Measurements from ENCODE around the gene BPGM. TPM values are rescaled to one million over a fixed set of nuclear protein-coding genes. Genes with fewer than 3 reads are reported as not detected.

The BPGM gene
- 10 to 100 TPM in 1 of 2 donors, 1 to 10 TPM in 1; 9.5 to 27.1 TPM for polyA plus RNA-seq

GRCh38 chr7:134646425-134647305 lies at the start of gene BPGM:
Gene BPGM (plus strand): TSS chr7:134646853. CDS start chr7:134661508, 14,655 bp downstream.
- Histone ChIP-seq H3K27ac (ENCODE audit: low read depth in 2 of 2, low read length in 1 of 2) (peak within 1 kb of the TSS; percentile 87 to 88), H3K9me3 (ENCODE audit: control insufficient read depth in 2 of 2, insufficient read depth in 1 of 2, low read depth in 1 of 2, low read length in 1 of 2) (no peaks in the 10 kb centered on the region), H3K36me3 (ENCODE audit: control insufficient read depth in 2 of 2, insufficient read depth in 2 of 2, low read length in 1 of 2) (no peaks in the 10 kb centered on the region), H3K4me3 (ENCODE audit: low read depth in 1 of 2, low read length in 2 of 2) (peak within 1 kb of the TSS; percentile 70 to 71), H3K4me1 (ENCODE audit: control insufficient read depth in 2 of 2, insufficient read depth in 2 of 2, low read length in 1 of 2) (no peaks in the 10 kb centered on the region), H3K27me3 (ENCODE audit: control insufficient read depth in 1 of 2, insufficient read depth in 2 of 2, low read length in 2 of 2) (no peaks in the 10 kb centered on the region)
- 0% methylated on average over 36 of the region's 36 CpGs for WGBS, 2 donors

- no peaks in the 10 kb centered on the region for H3K36me3 ChIP-seq (ENCODE audit: control insufficient read depth in 2 of 2, insufficient read depth in 2 of 2, low read length in 1 of 2)
- no peaks in the 10 kb centered on the region for H3K27me3 ChIP-seq (ENCODE audit: control insufficient read depth in 1 of 2, insufficient read depth in 2 of 2, low read length in 2 of 2)
- H3K4me1 ChIP-seq (ENCODE audit: control insufficient read depth in 2 of 2, insufficient read depth in 2 of 2, low read length in 1 of 2) = peaks cover 0 to 2% of the 10 kb centered on the region in 2 donors
- peaks cover 0 to 3% of the 10 kb centered on the region in 2 donors for H3K9me3 ChIP-seq (ENCODE audit: control insufficient read depth in 2 of 2, insufficient read depth in 1 of 2, low read depth in 1 of 2, low read length in 1 of 2)
- H3K27ac ChIP-seq (ENCODE audit: low read depth in 2 of 2, low read length in 1 of 2) = no peak overlapping the region
- 72 to 80% methylated on average over 6 of the region's 6 CpGs for WGBS, 2 donors
- no peak overlapping the region for H3K4me3 ChIP-seq (ENCODE audit: low read depth in 1 of 2, low read length in 2 of 2)
Observed at GRCh38 chr7:134599371-134599770, 47.3 kb upstream of the BPGM start.

- H3K27me3 ChIP-seq (ENCODE audit: control insufficient read depth in 1 of 2, insufficient read depth in 2 of 2, low read length in 2 of 2) = no peaks in the 10 kb centered on the region
- 68 to 77% methylated on average over 4 of the region's 4 CpGs for WGBS, 2 donors
- peaks cover 0 to 2% of the 10 kb centered on the region in 2 donors for H3K4me1 ChIP-seq (ENCODE audit: control insufficient read depth in 2 of 2, insufficient read depth in 2 of 2, low read length in 1 of 2)
Observed at GRCh38 chr7:134601459-134601858, 45.2 kb upstream of the BPGM start.

GRCh38 chr7:134602881-134603451 lies 43.7 kb upstream of the BPGM start:
- H3K4me3 ChIP-seq (ENCODE audit: low read depth in 1 of 2, low read length in 2 of 2) = no peak overlapping the region
- 41 to 50% methylated on average over 11 of the region's 11 CpGs for WGBS, 2 donors
- no peaks in the 10 kb centered on the region for H3K36me3 ChIP-seq (ENCODE audit: control insufficient read depth in 2 of 2, insufficient read depth in 2 of 2, low read length in 1 of 2)
- peaks cover 0 to 3% of the 10 kb centered on the region in 2 donors for H3K9me3 ChIP-seq (ENCODE audit: control insufficient read depth in 2 of 2, insufficient read depth in 1 of 2, low read depth in 1 of 2, low read length in 1 of 2)
- H3K27me3 ChIP-seq (ENCODE audit: control insufficient read depth in 1 of 2, insufficient read depth in 2 of 2, low read length in 2 of 2) = no peaks in the 10 kb centered on the region
- H3K27ac ChIP-seq (ENCODE audit: low read depth in 2 of 2, low read length in 1 of 2) = peak overlapping the region in 1 of 2 donors; percentile 37
- peaks cover 0 to 2% of the 10 kb centered on the region in 2 donors for H3K4me1 ChIP-seq (ENCODE audit: control insufficient read depth in 2 of 2, insufficient read depth in 2 of 2, low read length in 1 of 2)

More at GRCh38 chr7:134601459-134601858, 45.2 kb upstream of the BPGM start:
- no peaks in the 10 kb centered on the region for H3K36me3 ChIP-seq (ENCODE audit: control insufficient read depth in 2 of 2, insufficient read depth in 2 of 2, low read length in 1 of 2)
- H3K9me3 ChIP-seq (ENCODE audit: control insufficient read depth in 2 of 2, insufficient read depth in 1 of 2, low read depth in 1 of 2, low read length in 1 of 2) = peaks cover 0 to 3% of the 10 kb centered on the region in 2 donors
- no peak overlapping the region for H3K4me3 ChIP-seq (ENCODE audit: low read depth in 1 of 2, low read length in 2 of 2)
- no peak overlapping the region for H3K27ac ChIP-seq (ENCODE audit: low read depth in 2 of 2, low read length in 1 of 2)

GRCh38 chr7:134605978-134606923 lies 40.4 kb upstream of the BPGM start:
- no peaks in the 10 kb centered on the region for H3K36me3 ChIP-seq (ENCODE audit: control insufficient read depth in 2 of 2, insufficient read depth in 2 of 2, low read length in 1 of 2)
- 30 to 34% methylated on average over 14 of the region's 14 CpGs for WGBS, 2 donors
- H3K27me3 ChIP-seq (ENCODE audit: control insufficient read depth in 1 of 2, insufficient read depth in 2 of 2, low read length in 2 of 2) = no peaks in the 10 kb centered on the region
- H3K4me3 ChIP-seq (ENCODE audit: low read depth in 1 of 2, low read length in 2 of 2) = no peak overlapping the region
- H3K27ac ChIP-seq (ENCODE audit: low read depth in 2 of 2, low read length in 1 of 2) = no peak overlapping the region
- peaks cover 0 to 2% of the 10 kb centered on the region in 2 donors for H3K4me1 ChIP-seq (ENCODE audit: control insufficient read depth in 2 of 2, insufficient read depth in 2 of 2, low read length in 1 of 2)
- no peaks in the 10 kb centered on the region for H3K9me3 ChIP-seq (ENCODE audit: control insufficient read depth in 2 of 2, insufficient read depth in 1 of 2, low read depth in 1 of 2, low read length in 1 of 2)

GRCh38 chr7:134611611-134612151 lies 35.0 kb upstream of the BPGM start:
- H3K4me1 ChIP-seq (ENCODE audit: control insufficient read depth in 2 of 2, insufficient read depth in 2 of 2, low read length in 1 of 2) = no peaks in the 10 kb centered on the region
- H3K27me3 ChIP-seq (ENCODE audit: control insufficient read depth in 1 of 2, insufficient read depth in 2 of 2, low read length in 2 of 2) = no peaks in the 10 kb centered on the region
- H3K36me3 ChIP-seq (ENCODE audit: control insufficient read depth in 2 of 2, insufficient read depth in 2 of 2, low read length in 1 of 2) = no peaks in the 10 kb centered on the region
- no peak overlapping the region for H3K27ac ChIP-seq (ENCODE audit: low read depth in 2 of 2, low read length in 1 of 2)
- H3K4me3 ChIP-seq (ENCODE audit: low read depth in 1 of 2, low read length in 2 of 2) = no peak overlapping the region
- peaks cover 0 to 2% of the 10 kb centered on the region in 2 donors for H3K9me3 ChIP-seq (ENCODE audit: control insufficient read depth in 2 of 2, insufficient read depth in 1 of 2, low read depth in 1 of 2, low read length in 1 of 2)
- WGBS, 2 donors = 83 to 90% methylated on average over 6 of the region's 6 CpGs

- Histone ChIP-seq H3K4me3 (ENCODE audit: low read depth in 1 of 2, low read length in 2 of 2) (no peak overlapping the region), H3K4me1 (ENCODE audit: control insufficient read depth in 2 of 2, insufficient read depth in 2 of 2, low read length in 1 of 2) (no peaks in the 10 kb centered on the region), H3K27ac (ENCODE audit: low read depth in 2 of 2, low read length in 1 of 2) (no peak overlapping the region), H3K9me3 (ENCODE audit: control insufficient read depth in 2 of 2, insufficient read depth in 1 of 2, low read depth in 1 of 2, low read length in 1 of 2) (peaks cover 0 to 2% of the 10 kb centered on the region in 2 donors), H3K36me3 (ENCODE audit: control insufficient read depth in 2 of 2, insufficient read depth in 2 of 2, low read length in 1 of 2) (no peaks in the 10 kb centered on the region), H3K27me3 (ENCODE audit: control insufficient read depth in 1 of 2, insufficient read depth in 2 of 2, low read length in 2 of 2) (no peaks in the 10 kb centered on the region)
- 83 to 88% methylated on average over 2 of the region's 2 CpGs for WGBS, 2 donors
Observed at GRCh38 chr7:134612197-134612596, 34.5 kb upstream of the BPGM start.

GRCh38 chr7:134613623-134614347 lies 32.9 kb upstream of the BPGM start:
- Histone ChIP-seq H3K36me3 (ENCODE audit: control insufficient read depth in 2 of 2, insufficient read depth in 2 of 2, low read length in 1 of 2) (no peaks in the 10 kb centered on the region), H3K4me3 (ENCODE audit: low read depth in 1 of 2, low read length in 2 of 2) (no peak overlapping the region), H3K27ac (ENCODE audit: low read depth in 2 of 2, low read length in 1 of 2) (peak overlapping the region in 1 of 2 donors; percentile 48), H3K4me1 (ENCODE audit: control insufficient read depth in 2 of 2, insufficient read depth in 2 of 2, low read length in 1 of 2) (no peaks in the 10 kb centered on the region), H3K27me3 (ENCODE audit: control insufficient read depth in 1 of 2, insufficient read depth in 2 of 2, low read length in 2 of 2) (no peaks in the 10 kb centered on the region), H3K9me3 (ENCODE audit: control insufficient read depth in 2 of 2, insufficient read depth in 1 of 2, low read depth in 1 of 2, low read length in 1 of 2) (peaks cover 0 to 2% of the 10 kb centered on the region in 2 donors)
- WGBS, 2 donors = 7 to 34% methylated on average over 3 of the region's 3 CpGs
